Vagina (tissue), 2 donors: ENCODE measurements around the gene RAPGEF6. TPM values are rescaled to one million over a fixed set of nuclear protein-coding genes. Genes with fewer than 3 reads are reported as not detected.
"Not testable (repeated sequence)": the region's sequence is repeated elsewhere in the genome, so short reads cannot be mapped to it uniquely, and the experiment has no call there.

Experiments
- DNase-seq, 2 donors: peaks; one replicate each; pipeline ENCODE4 v3.0.0-alpha.2; 2017; ENCODE audit errors: extremely low spot score in 2 of 2
- H3K27ac ChIP-seq: fragments of 200-600 bp; sonication (generic); one replicate; pipeline ENCODE4 v1.5.1; 2019
- H3K27me3 ChIP-seq: fragments of 200-600 bp; sonication (generic); one replicate; pipeline ENCODE4 v1.5.1; 2019
- H3K36me3 ChIP-seq, 2 donors: fragments of 200-600 bp; sonication (generic); one replicate each; pipeline ENCODE4 v1.5.1; 2017 to 2019
- H3K4me1 ChIP-seq: fragments of 200-600 bp; sonication (generic); one replicate; pipeline ENCODE4 v1.5.1; 2019
- H3K4me3 ChIP-seq, 2 donors: fragments of 200-600 bp; sonication (generic); 1 replicate in 1 of 2; 2 replicates in 1 of 2; pipeline ENCODE4 v1.5.1; 2016 to 2019
- H3K9me3 ChIP-seq: fragments of 200-600 bp; sonication (generic); one replicate; pipeline ENCODE4 v1.5.1; 2019
- POLR2A ChIP-seq, 2 donors: fragments of 450-650 bp; IDR thresholded peaks; one replicate each; pipeline ENCODE4 v1.6.1; 2017; ENCODE audit warnings: antibody characterized with exemption in 2 of 2, mild to moderate bottlenecking in 2 of 2, moderate library complexity in 2 of 2
- POLR2AphosphoS5 ChIP-seq, 2 donors: sonication (generic); formaldehyde crosslinking; IDR thresholded peaks; one replicate each; pipeline ENCODE4 v1.9.0; 2017; ENCODE audit warnings: antibody characterized with exemption in 2 of 2, mild to moderate bottlenecking in 2 of 2, low read depth in 1 of 2; ENCODE audit not compliant: insufficient read depth in 1 of 2
- intact Hi-C: fragments of 100-400 bp; cut with DNase I; formaldehyde crosslinking; loops from one replicate; pipeline ENCODE4 v1.15.1; 2023
- total RNA-seq: library from RNA; depleted of rRNA; stranded (reverse); fragments of >200 nt; gene quantifications from one replicate; pipeline ENCODE4 v1.2.3, GENCODE V29; 2016
- TF ChIP-seq, protein P1 (sequence below), 3 experiments: fragments of 450-650 bp in 2 of 3; fragments of 200-600 bp in 1 of 3; sonication (generic) in 1 of 3; IDR thresholded peaks; one replicate each; pipeline ENCODE4 v1.5.1; 2017 to 2019; ENCODE audit warnings: antibody characterized with exemption in 3 of 3, mild to moderate bottlenecking in 2 of 3, moderate library complexity in 2 of 3

The RAPGEF6 gene
- total RNA-seq, 1 donor from 2014 or later = 19.2 TPM

GRCh38 chr5:131381777-131382176 is 253.3 kb downstream of the RAPGEF6 start:
- Histone ChIP-seq H3K27me3 (no peaks in the 10 kb centered on the region), H3K9me3 (no peaks in the 10 kb centered on the region), H3K4me1 (peaks cover 16% of the 10 kb centered on the region), H3K36me3 (no peaks in the 10 kb centered on the region), H3K4me3 (no peak overlapping the region), H3K27ac (no peak overlapping the region)
- intact Hi-C loops = no loop called here
- no peak for DNase-seq
- TF ChIP-seq POLR2AphosphoS5 (IDR thresholded peaks at IDR 0.05; ENCODE audit: insufficient read depth in 1 of 2, low read depth in 1 of 2) (no peak), POLR2A (IDR thresholded peaks at IDR 0.05) (no peak)
- TF ChIP-seq, protein P1, sequence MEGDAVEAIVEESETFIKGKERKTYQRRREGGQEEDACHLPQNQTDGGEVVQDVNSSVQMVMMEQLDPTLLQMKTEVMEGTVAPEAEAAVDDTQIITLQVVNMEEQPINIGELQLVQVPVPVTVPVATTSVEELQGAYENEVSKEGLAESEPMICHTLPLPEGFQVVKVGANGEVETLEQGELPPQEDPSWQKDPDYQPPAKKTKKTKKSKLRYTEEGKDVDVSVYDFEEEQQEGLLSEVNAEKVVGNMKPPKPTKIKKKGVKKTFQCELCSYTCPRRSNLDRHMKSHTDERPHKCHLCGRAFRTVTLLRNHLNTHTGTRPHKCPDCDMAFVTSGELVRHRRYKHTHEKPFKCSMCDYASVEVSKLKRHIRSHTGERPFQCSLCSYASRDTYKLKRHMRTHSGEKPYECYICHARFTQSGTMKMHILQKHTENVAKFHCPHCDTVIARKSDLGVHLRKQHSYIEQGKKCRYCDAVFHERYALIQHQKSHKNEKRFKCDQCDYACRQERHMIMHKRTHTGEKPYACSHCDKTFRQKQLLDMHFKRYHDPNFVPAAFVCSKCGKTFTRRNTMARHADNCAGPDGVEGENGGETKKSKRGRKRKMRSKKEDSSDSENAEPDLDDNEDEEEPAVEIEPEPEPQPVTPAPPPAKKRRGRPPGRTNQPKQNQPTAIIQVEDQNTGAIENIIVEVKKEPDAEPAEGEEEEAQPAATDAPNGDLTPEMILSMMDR (IDR thresholded peaks at IDR 0.05) = no peak

GRCh38 chr5:131381021-131381420 is 254.0 kb downstream of the RAPGEF6 start:
- intact Hi-C loops = no loop called here
- Histone ChIP-seq H3K27ac (peak overlapping the region; percentile 21), H3K27me3 (no peaks in the 10 kb centered on the region), H3K4me3 (no peak overlapping the region), H3K9me3 (no peaks in the 10 kb centered on the region), H3K4me1 (peaks cover 16% of the 10 kb centered on the region), H3K36me3 (no peaks in the 10 kb centered on the region)
- TF ChIP-seq POLR2AphosphoS5 (IDR thresholded peaks at IDR 0.05; ENCODE audit: insufficient read depth in 1 of 2, low read depth in 1 of 2) = no peak
- TF ChIP-seq POLR2A (IDR thresholded peaks at IDR 0.05) = no peak
- TF ChIP-seq, protein P1 (IDR thresholded peaks at IDR 0.05) = no peak
- no peak for DNase-seq

- Histone ChIP-seq H3K27ac (peak overlapping the region; percentile 35), H3K4me1 (peaks cover 16% of the 10 kb centered on the region)
- H3K9me3 ChIP-seq, intact Hi-C loops, H3K27me3 ChIP-seq, H3K4me3 ChIP-seq, DNase-seq, H3K36me3 ChIP-seq: not testable (repeated sequence)
These were observed 254.8 kb downstream of the RAPGEF6 start for GRCh38 chr5:131380238-131380637.

GRCh38 chr5:131379723-131380122 is 255.3 kb downstream of the RAPGEF6 start:
- intact Hi-C loops = no loop called here
- no peak overlapping the region for H3K4me3 ChIP-seq
- TF ChIP-seq POLR2A (IDR thresholded peaks at IDR 0.05) (no peak), POLR2AphosphoS5 (IDR thresholded peaks at IDR 0.05; ENCODE audit: insufficient read depth in 1 of 2, low read depth in 1 of 2) (no peak)
- TF ChIP-seq, protein P1 (IDR thresholded peaks at IDR 0.05) = no peak
- no peaks in the 10 kb centered on the region for H3K36me3 ChIP-seq
- H3K4me1 ChIP-seq = peaks cover 16% of the 10 kb centered on the region
- no peak for DNase-seq
- H3K27me3 ChIP-seq = no peaks in the 10 kb centered on the region
- H3K9me3 ChIP-seq = no peaks in the 10 kb centered on the region
- H3K27ac ChIP-seq = peak overlapping the region; percentile 50

GRCh38 chr5:131378721-131379541 is 256.1 kb downstream of the RAPGEF6 start:
- Histone ChIP-seq H3K4me3 (no peak overlapping the region), H3K27me3 (no peaks in the 10 kb centered on the region), H3K4me1 (peaks cover 16% of the 10 kb centered on the region), H3K9me3 (no peaks in the 10 kb centered on the region), H3K36me3 (no peaks in the 10 kb centered on the region), H3K27ac (peak overlapping the region; percentile 50)
- no peak for DNase-seq
- intact Hi-C loops = no loop called here
- TF ChIP-seq POLR2A (IDR thresholded peaks at IDR 0.05) (no peak), POLR2AphosphoS5 (IDR thresholded peaks at IDR 0.05; ENCODE audit: insufficient read depth in 1 of 2, low read depth in 1 of 2) (no peak)
- TF ChIP-seq, protein P1 (IDR thresholded peaks at IDR 0.05) = no peak
